ENCODE results near the gene PDRG1.
"Not testable (repeated sequence)": the region's sequence is repeated elsewhere in the genome, so short reads cannot be mapped to it uniquely, and the experiment has no call there.

PDRG1 gene

GRCh38 chr20:31966991-31967655 lies 15.3 kb upstream of the PDRG1 start:
- DNase-seq (ENCODE audit: low read depth) = no peak

- DNase-seq (ENCODE audit: low read depth) = no peak
Measured at GRCh38 chr20:31963889-31964288, 12.0 kb upstream of the PDRG1 start.

GRCh38 chr20:31962761-31963160 lies 10.9 kb upstream of the PDRG1 start:
- no peak for DNase-seq (ENCODE audit: low read depth)

- DNase-seq (ENCODE audit: low read depth) = no peak
Measured at GRCh38 chr20:31956556-31957526, 5.0 kb upstream of the PDRG1 start.

- no peak for DNase-seq (ENCODE audit: low read depth)
Measured at GRCh38 chr20:31954500-31954899, 2.7 kb upstream of the PDRG1 start.

GRCh38 chr20:31953556-31954148 lies 1.8 kb upstream of the PDRG1 start:
- DNase-seq (ENCODE audit: low read depth) = no peak

- DNase-seq (ENCODE audit: low read depth) = no peak
Measured at GRCh38 chr20:31951203-31951529, 680 bp downstream of the PDRG1 start.

GRCh38 chr20:31949877-31950646 lies 1.8 kb downstream of the PDRG1 start:
- DNase-seq (ENCODE audit: low read depth) = no peak

GRCh38 chr20:31948008-31948407 lies 3.8 kb downstream of the PDRG1 start:
- no peak for DNase-seq (ENCODE audit: low read depth)

- DNase-seq (ENCODE audit: low read depth) = no peak
Measured at GRCh38 chr20:31945785-31946184, 6.1 kb downstream of the PDRG1 start.

GRCh38 chr20:31945319-31945718 lies 6.5 kb downstream of the PDRG1 start:
- DNase-seq (ENCODE audit: low read depth) = no peak

GRCh38 chr20:31943052-31943471 lies 8.8 kb downstream of the PDRG1 start:
- DNase-seq (ENCODE audit: low read depth) = no peak

GRCh38 chr20:31939661-31940060 lies 12.2 kb downstream of the PDRG1 start:
- no peak for DNase-seq (ENCODE audit: low read depth)

- no peak for DNase-seq (ENCODE audit: low read depth)
Measured at GRCh38 chr20:31937820-31938219, 14.0 kb downstream of the PDRG1 start.

- no peak for DNase-seq (ENCODE audit: low read depth)
Measured at GRCh38 chr20:31936420-31936819, 15.4 kb downstream of the PDRG1 start.

GRCh38 chr20:31934968-31935764 lies 16.7 kb downstream of the PDRG1 start:
- DNase-seq (ENCODE audit: low read depth) = no peak

GRCh38 chr20:31934491-31934890 lies 17.4 kb downstream of the PDRG1 start:
- no peak for DNase-seq (ENCODE audit: low read depth)

- no peak for DNase-seq (ENCODE audit: low read depth)
Measured at GRCh38 chr20:31933698-31934097, 18.1 kb downstream of the PDRG1 start.

- DNase-seq (ENCODE audit: low read depth) = no peak
Measured at GRCh38 chr20:31930779-31931178, 21.1 kb downstream of the PDRG1 start.

- not testable (repeated sequence) for DNase-seq (ENCODE audit: low read depth)
Measured at GRCh38 chr20:31929631-31930030, 22.2 kb downstream of the PDRG1 start.

GRCh38 chr20:31927627-31928159 lies 24.2 kb downstream of the PDRG1 start:
- no peak for DNase-seq (ENCODE audit: low read depth)

Measured in CMK (cell line).